GM12878 (cell line): ENCODE results near the gene FMNL3. TPM values are rescaled to one million over a fixed set of nuclear protein-coding genes. Genes with fewer than 3 reads are reported as not detected.

Experiments
- ATF3 ChIP-seq: IDR thresholded peaks from 2 replicates; pipeline ENCODE4 v1.6.1; 2011; ENCODE audit warnings: low read depth, mild to moderate bottlenecking, low read length, moderate library complexity, borderline replicate concordance; ENCODE audit errors: extremely low read depth
- BHLHE40 ChIP-seq, 2 experiments: fragments of 450-650 bp in 1 of 2; IDR thresholded peaks; 2 replicates each; pipeline ENCODE4 v1.6.1; 2011 to 2017; ENCODE audit warnings: low read depth in 2 of 2, borderline replicate concordance in 1 of 2, improper control_type of control experiment in 1 of 2, low read length in 1 of 2, mild to moderate bottlenecking in 1 of 2
- BMI1 ChIP-seq: fragments of 450-650 bp; IDR thresholded peaks from 2 replicates; pipeline ENCODE4 v1.6.1; 2016; ENCODE audit warnings: mild to moderate bottlenecking, moderate library complexity, borderline replicate concordance
- CBFB ChIP-seq: IDR thresholded peaks from 2 replicates; pipeline ENCODE4 v1.6.1; 2016; ENCODE audit warnings: antibody characterized with exemption, low read depth
- MLLT1 ChIP-seq: fragments of 450-650 bp; IDR thresholded peaks from 2 replicates; pipeline ENCODE4 v1.6.1; 2016; ENCODE audit warnings: mild to moderate bottlenecking
- NBN ChIP-seq: fragments of 450-650 bp; IDR thresholded peaks from 2 replicates; pipeline ENCODE4 v1.6.1; 2016
- RCOR1 ChIP-seq: conservative IDR thresholded peaks from 2 replicates; pipeline ENCODE4 v1.6.1; 2012; ENCODE audit warnings: low read depth, low read length, improper control_type of control experiment
- SMARCA5 ChIP-seq: fragments of 450-650 bp; IDR thresholded peaks from 2 replicates; pipeline ENCODE4 v1.6.1; 2017; ENCODE audit warnings: mild to moderate bottlenecking
- SMC3 ChIP-seq: IDR thresholded peaks from 2 replicates; pipeline ENCODE4 v1.6.1; 2011; ENCODE audit warnings: low read length, improper control_type of control experiment, borderline replicate concordance
- polyA plus RNA-seq, 11 experiments: library from polyadenylated mRNA; depleted of rRNA in 4 of 11; unstranded in 6 of 11; stranded (reverse) in 5 of 11; fragments of >200 nt; fragmentation: Nextera tagmentation in 4 of 11; fragmentation: Illumina TruSeq in 1 of 11; extraction: Ambion mirVana in 4 of 11; extraction: Trizol in 1 of 11; gene quantifications; 1 replicate in 1 of 11; 2 replicates in 10 of 11; pipeline versions ENCODE4 v1.2.1 to v1.2.3, GENCODE V29; 2011 to 2016; ENCODE audit warnings: inconsistent platforms in 2 of 11, missing spikeins in 2 of 11, low read depth in 1 of 11
- total RNA-seq, 4 experiments: library from RNA; depleted of rRNA in 3 of 4; stranded (reverse); fragments of >200 nt in 3 of 4; fragmentation: Illumina TruSeq in 1 of 4; extraction: Trizol in 1 of 4; gene quantifications; 2 replicates each; pipeline versions ENCODE4 v1.2.1 to v1.2.3, GENCODE V29; 2013 to 2021
- TF ChIP-seq, protein P1 (sequence below): fragments of 450-650 bp; IDR thresholded peaks from 2 replicates; pipeline ENCODE4 v1.6.1; 2017; ENCODE audit warnings: low read depth, mild to moderate bottlenecking, moderate library complexity

FMNL3 gene
- total and polyA plus RNA-seq, 10 of the 15 experiments (the other 5 are each of a cell fraction or from before 2014, with no cell fraction given): 3.0 to 64.9 (median 30.9) TPM

GRCh38 chr12:49644620-49644994 is 62.6 kb downstream of the FMNL3 start (continued):
- 0 out of 2 replicates have a peak, but pooled peaks have one; percentile 16 for TF ChIP-seq ATF3
- TF ChIP-seq SMARCA5: 0 out of 2 replicates have a peak, but pooled peaks have one; percentile 56
- TF ChIP-seq MLLT1: 0 out of 2 replicates have a peak, but pooled peaks have one; percentile 45
- TF ChIP-seq BHLHE40 (IDR thresholded peaks at IDR 0.05; ENCODE audit: borderline replicate concordance in 1 of 2, low read depth in 2 of 2, low read length in 1 of 2): 0 out of 4 replicates have a peak, but pooled peaks of 1 of the 2 experiments have one; percentile 27
- TF ChIP-seq RCOR1: no peak
- TF ChIP-seq BMI1: no peak
- TF ChIP-seq, protein P1, sequence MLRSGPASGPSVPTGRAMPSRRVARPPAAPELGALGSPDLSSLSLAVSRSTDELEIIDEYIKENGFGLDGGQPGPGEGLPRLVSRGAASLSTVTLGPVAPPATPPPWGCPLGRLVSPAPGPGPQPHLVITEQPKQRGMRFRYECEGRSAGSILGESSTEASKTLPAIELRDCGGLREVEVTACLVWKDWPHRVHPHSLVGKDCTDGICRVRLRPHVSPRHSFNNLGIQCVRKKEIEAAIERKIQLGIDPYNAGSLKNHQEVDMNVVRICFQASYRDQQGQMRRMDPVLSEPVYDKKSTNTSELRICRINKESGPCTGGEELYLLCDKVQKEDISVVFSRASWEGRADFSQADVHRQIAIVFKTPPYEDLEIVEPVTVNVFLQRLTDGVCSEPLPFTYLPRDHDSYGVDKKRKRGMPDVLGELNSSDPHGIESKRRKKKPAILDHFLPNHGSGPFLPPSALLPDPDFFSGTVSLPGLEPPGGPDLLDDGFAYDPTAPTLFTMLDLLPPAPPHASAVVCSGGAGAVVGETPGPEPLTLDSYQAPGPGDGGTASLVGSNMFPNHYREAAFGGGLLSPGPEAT: 0 out of 2 replicates have a peak, but pooled peaks have one; percentile 21
- TF ChIP-seq SMC3: peak; percentile 100
- TF ChIP-seq NBN: no peak
- peak; percentile 59; the same call in 1 of the 2 replicates for TF ChIP-seq CBFB
- TF ChIP-seq, all 136 proteins: peak for 20
